HG02571 (cell line): Measurements from ENCODE around the gene LAIR1.
"Not testable (repeated sequence)": the region's sequence is repeated elsewhere in the genome, so short reads cannot be mapped to it uniquely, and the experiment has no call there.

ENCODE experiments used
- ATAC-seq: cut with Tn5 transposase; IDR thresholded peaks from one replicate; pipeline ENCODE4 v1.9.1; 2021; ENCODE audit warnings: mild to moderate bottlenecking, moderate library complexity; ENCODE audit not compliant: unreplicated experiment

LAIR1 gene

GRCh38 chr19:54379187-54379678 lies 14.5 kb upstream of the LAIR1 start:
- no peak for ATAC-seq

GRCh38 chr19:54376610-54377285 lies 12.0 kb upstream of the LAIR1 start:
- ATAC-seq, result no peak

- ATAC-seq, result not testable (repeated sequence)
Measured at GRCh38 chr19:54375181-54375938, 10.6 kb upstream of the LAIR1 start.

GRCh38 chr19:54373781-54374631 lies 9.3 kb upstream of the LAIR1 start:
- ATAC-seq, result no peak

GRCh38 chr19:54371453-54371852 lies 6.7 kb upstream of the LAIR1 start:
- ATAC-seq, result not testable (repeated sequence)

- not testable (repeated sequence) for ATAC-seq
Measured at GRCh38 chr19:54370434-54370796, 5.7 kb upstream of the LAIR1 start.

GRCh38 chr19:54369688-54370433 lies 5.1 kb upstream of the LAIR1 start:
- not testable (repeated sequence) for ATAC-seq

- ATAC-seq, result no peak
Measured at GRCh38 chr19:54369082-54369687, 4.5 kb upstream of the LAIR1 start.

- no peak for ATAC-seq
Measured at GRCh38 chr19:54366811-54367210, 2.1 kb upstream of the LAIR1 start.

GRCh38 chr19:54365798-54366197 lies 1.1 kb upstream of the LAIR1 start:
- not testable (repeated sequence) for ATAC-seq

- ATAC-seq, result not testable (repeated sequence)
Measured at GRCh38 chr19:54361680-54362422, 2.9 kb downstream of the LAIR1 start.

- ATAC-seq, result not testable (repeated sequence)
Measured at GRCh38 chr19:54359149-54359820, 5.4 kb downstream of the LAIR1 start.

- no peak for ATAC-seq
Measured at GRCh38 chr19:54357381-54357780, 7.3 kb downstream of the LAIR1 start.

- no peak for ATAC-seq
Measured at GRCh38 chr19:54356444-54357056, 8.2 kb downstream of the LAIR1 start.

GRCh38 chr19:54355675-54356074 lies 9.1 kb downstream of the LAIR1 start:
- no peak for ATAC-seq

- no peak for ATAC-seq
Measured at GRCh38 chr19:54354761-54355160, 10.0 kb downstream of the LAIR1 start.

- no peak for ATAC-seq
Measured at GRCh38 chr19:54352546-54352945, 12.2 kb downstream of the LAIR1 start.

GRCh38 chr19:54352041-54352440 lies 12.7 kb downstream of the LAIR1 start:
- ATAC-seq, result no peak
